ENCODE data around the gene NDUFS7. TPM values are rescaled to one million over a fixed set of nuclear protein-coding genes. Genes with fewer than 3 reads are reported as not detected.

NDUFS7 gene
- total RNA-seq, 1 donor from 2014 or later = 55.9 TPM

DNA sequence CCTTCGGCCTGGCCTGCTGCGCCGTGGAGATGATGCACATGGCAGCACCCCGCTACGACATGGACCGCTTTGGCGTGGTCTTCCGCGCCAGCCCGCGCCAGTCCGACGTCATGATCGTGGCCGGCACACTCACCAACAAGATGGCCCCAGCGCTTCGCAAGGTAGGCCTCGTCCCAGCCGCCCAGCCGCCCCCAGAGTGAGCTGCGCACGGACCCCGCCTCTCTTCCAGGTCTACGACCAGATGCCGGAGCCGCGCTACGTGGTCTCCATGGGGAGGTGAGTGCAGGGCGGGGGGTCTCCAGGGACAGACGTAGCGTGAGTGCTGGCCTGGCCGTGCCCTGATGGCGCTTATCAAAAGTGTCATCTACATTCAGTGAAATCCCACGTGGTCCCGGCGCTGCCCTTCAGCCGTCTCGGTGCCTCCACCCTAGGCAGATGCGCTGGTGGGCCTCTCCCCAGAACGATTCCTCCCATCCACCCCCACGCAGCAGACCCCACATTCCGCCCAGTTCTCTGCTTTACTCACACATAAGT lies 7.2 kb downstream of the NDUFS7 start:
- no peaks in the 10 kb centered on the region for H3K4me1 Mint-ChIP-seq
- no peak for DNase-seq (ENCODE audit: low spot score in 2 of 2, unreplicated experiment in 2 of 2)
- H3K27me3 Mint-ChIP-seq (ENCODE audit: low read depth) = no peaks in the 10 kb centered on the region
- H3K4me3 Mint-ChIP-seq = no peak overlapping the region
- no peaks in the 10 kb centered on the region for H3K9me3 Mint-ChIP-seq
- TF ChIP-seq, protein P1, sequence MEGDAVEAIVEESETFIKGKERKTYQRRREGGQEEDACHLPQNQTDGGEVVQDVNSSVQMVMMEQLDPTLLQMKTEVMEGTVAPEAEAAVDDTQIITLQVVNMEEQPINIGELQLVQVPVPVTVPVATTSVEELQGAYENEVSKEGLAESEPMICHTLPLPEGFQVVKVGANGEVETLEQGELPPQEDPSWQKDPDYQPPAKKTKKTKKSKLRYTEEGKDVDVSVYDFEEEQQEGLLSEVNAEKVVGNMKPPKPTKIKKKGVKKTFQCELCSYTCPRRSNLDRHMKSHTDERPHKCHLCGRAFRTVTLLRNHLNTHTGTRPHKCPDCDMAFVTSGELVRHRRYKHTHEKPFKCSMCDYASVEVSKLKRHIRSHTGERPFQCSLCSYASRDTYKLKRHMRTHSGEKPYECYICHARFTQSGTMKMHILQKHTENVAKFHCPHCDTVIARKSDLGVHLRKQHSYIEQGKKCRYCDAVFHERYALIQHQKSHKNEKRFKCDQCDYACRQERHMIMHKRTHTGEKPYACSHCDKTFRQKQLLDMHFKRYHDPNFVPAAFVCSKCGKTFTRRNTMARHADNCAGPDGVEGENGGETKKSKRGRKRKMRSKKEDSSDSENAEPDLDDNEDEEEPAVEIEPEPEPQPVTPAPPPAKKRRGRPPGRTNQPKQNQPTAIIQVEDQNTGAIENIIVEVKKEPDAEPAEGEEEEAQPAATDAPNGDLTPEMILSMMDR (IDR thresholded peaks at IDR 0.05; ENCODE audit: unreplicated experiment) = no peak
- peaks cover 20% of the 10 kb centered on the region for H3K36me3 Mint-ChIP-seq
- no peak overlapping the region for H3K27ac Mint-ChIP-seq

DNA sequence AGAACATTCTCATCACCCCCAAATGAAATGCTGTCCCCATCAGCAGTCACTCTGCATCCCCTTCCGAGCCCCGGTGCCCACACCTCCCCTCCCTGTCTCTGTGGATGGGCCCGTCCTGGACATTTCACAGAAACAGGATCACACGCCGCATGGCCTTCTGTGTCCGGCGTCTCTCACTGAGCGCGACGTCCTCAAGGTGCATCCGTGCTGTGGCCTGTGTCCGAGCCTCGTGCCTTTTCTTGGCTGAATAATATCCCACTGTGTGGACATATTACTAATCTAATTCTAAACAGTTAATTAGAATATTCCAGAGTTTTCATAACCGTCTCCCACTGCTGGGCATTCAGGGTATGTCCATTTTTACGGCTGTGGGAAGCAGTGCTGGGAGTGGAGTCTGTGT lies 8.7 kb downstream of the NDUFS7 start:
- Mint-ChIP-seq H3K9me3 (no peaks in the 10 kb centered on the region), H3K4me3 (no peak overlapping the region), H3K36me3 (peaks cover 22% of the 10 kb centered on the region), H3K27me3 (ENCODE audit: low read depth) (no peaks in the 10 kb centered on the region), H3K4me1 (no peaks in the 10 kb centered on the region), H3K27ac (no peak overlapping the region)
- TF ChIP-seq, protein P1 (IDR thresholded peaks at IDR 0.05; ENCODE audit: unreplicated experiment) = no peak
- DNase-seq (ENCODE audit: low spot score in 2 of 2, unreplicated experiment in 2 of 2) = no peak

DNA sequence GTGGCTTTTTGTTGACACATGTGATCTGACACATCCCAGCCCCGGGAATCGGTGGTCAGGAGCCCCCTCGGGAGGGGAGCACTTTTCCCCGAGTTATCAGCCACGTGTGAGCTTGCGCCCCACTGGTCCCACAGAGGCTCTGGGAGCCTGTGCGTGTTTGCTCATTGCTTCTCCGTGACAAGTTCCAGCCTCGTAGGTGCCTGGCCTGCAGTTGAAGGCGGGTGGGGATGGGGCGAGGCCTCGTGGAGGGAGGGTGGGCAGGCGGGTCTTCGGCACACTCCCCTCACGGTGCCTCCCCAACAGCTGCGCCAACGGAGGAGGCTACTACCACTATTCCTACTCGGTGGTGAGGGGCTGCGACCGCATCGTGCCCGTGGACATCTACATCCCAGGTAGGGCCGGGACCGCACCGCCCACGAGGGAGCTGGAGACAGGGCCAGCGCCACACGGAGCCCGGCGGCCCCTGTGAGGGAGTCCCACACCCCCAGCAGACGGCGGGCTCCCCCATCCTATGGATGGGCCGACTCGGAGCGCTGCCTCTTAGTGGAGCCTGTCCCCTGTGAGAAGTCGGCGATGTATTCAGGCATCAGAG lies 9.3 kb downstream of the NDUFS7 start:
- H3K4me1 Mint-ChIP-seq = no peaks in the 10 kb centered on the region
- H3K4me3 Mint-ChIP-seq = no peak overlapping the region
- H3K27ac Mint-ChIP-seq = no peak overlapping the region
- no peaks in the 10 kb centered on the region for H3K27me3 Mint-ChIP-seq (ENCODE audit: low read depth)
- no peak for DNase-seq (ENCODE audit: low spot score in 2 of 2, unreplicated experiment in 2 of 2)
- TF ChIP-seq, protein P1 (IDR thresholded peaks at IDR 0.05; ENCODE audit: unreplicated experiment) = no peak
- no peaks in the 10 kb centered on the region for H3K9me3 Mint-ChIP-seq
- peaks cover 22% of the 10 kb centered on the region for H3K36me3 Mint-ChIP-seq

DNA sequence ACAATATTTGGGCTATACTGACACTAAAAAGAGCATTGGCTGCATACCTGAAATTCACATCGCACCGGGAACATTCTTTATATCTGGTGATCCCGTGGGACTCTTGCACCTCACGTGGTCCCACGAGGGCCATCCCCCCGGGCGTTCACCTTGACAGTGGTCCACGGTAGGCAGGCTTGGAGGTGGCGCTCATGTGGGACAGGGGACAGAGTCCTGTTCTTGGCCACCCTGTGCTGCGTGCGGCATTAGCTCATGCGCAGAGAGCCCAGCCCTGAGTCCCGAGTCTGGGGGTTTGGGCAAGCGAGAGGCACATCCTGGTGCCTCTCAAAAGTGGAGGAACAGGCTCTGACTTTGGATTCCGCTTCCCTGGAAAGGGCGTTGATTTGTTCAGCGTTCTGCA lies 10.1 kb downstream of the NDUFS7 start:
- DNase-seq (ENCODE audit: low spot score in 2 of 2, unreplicated experiment in 2 of 2) = no peak
- Mint-ChIP-seq H3K27ac (no peak overlapping the region), H3K4me3 (no peak overlapping the region), H3K27me3 (ENCODE audit: low read depth) (no peaks in the 10 kb centered on the region), H3K4me1 (no peaks in the 10 kb centered on the region), H3K36me3 (peaks cover 21% of the 10 kb centered on the region), H3K9me3 (no peaks in the 10 kb centered on the region)
- TF ChIP-seq, protein P1 (IDR thresholded peaks at IDR 0.05; ENCODE audit: unreplicated experiment) = no peak

DNA sequence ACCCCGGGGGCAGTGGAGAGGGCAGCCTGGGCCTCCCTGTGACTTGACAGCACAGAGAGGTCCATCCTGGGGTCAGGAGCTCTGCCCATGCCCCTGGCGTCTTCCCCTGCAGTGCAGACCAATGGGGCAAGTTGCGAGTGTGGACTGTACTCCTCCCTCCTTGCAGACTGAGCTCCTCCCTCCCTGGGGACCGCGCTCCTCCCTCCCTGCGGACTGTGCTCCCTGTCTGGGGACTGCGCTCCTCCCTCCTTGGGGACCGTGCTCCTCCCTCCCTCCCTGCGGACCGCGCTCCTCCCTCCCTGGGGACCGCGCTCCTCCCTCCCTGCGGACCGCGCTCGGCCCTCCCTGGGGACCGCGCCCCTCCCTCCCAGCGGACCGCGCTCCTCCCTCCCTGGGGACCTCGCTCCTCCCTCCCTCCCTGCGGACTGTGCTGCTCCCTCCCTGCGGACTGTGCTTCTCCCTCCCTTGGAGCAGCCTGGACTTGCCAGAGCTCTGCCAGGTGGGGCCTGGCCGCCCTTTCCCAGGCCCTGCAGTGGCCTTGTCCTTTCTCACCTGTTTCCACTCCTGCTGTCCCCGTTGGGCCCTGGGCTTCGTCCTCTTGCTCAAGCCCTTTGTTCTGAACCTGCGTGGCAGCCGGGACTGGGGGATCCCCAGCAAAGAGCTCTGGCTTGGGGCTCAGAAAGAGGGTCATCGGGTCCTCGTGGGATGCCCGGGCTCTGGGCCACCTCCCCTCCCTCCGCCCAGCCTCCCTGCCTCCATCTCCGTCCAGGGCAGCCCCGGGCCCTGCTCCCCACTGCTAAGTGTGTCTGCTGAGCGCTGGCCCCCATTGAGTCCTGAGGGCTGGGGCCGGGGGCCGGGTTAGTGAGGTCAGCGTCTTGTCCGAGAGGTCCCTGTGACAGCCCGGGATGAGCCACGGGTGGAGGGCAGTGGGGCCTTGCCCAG lies 10.8 kb downstream of the NDUFS7 start:
- H3K27me3 Mint-ChIP-seq (ENCODE audit: low read depth) = no peaks in the 10 kb centered on the region
- H3K27ac Mint-ChIP-seq = no peak overlapping the region
- H3K9me3 Mint-ChIP-seq = no peaks in the 10 kb centered on the region
- peaks cover 14% of the 10 kb centered on the region for H3K36me3 Mint-ChIP-seq
- TF ChIP-seq, protein P1 (IDR thresholded peaks at IDR 0.05; ENCODE audit: unreplicated experiment) = no peak
- no peaks in the 10 kb centered on the region for H3K4me1 Mint-ChIP-seq
- H3K4me3 Mint-ChIP-seq = no peak overlapping the region
- DNase-seq (ENCODE audit: low spot score in 2 of 2, unreplicated experiment in 2 of 2) = no peak
